Measurements from ENCODE around the gene PRICKLE4. TPM values are rescaled to one million over a fixed set of nuclear protein-coding genes. Genes with fewer than 3 reads are reported as not detected.

Gene PRICKLE4
- total and polyA plus RNA-seq, 2 of the 13 experiments (the other 11 are each of a cell fraction or from before 2014, with no cell fraction given): 0.92 to 1.2 TPM

GRCh38 chr6:41734666-41735426 is 45.7 kb upstream of the PRICKLE4 start (continued):
- no peak for TF ChIP-seq PAXIP1 (CRISPR knock-in tag; conservative IDR thresholded peaks at IDR 0.05)
- TF ChIP-seq ZSCAN12 (CRISPR knock-in tag; IDR thresholded peaks at IDR 0.05): no peak
- no peak for TF ChIP-seq ZNF577 (CRISPR knock-in tag; IDR thresholded peaks at IDR 0.05; ENCODE audit: borderline replicate concordance, low read depth)
- TF ChIP-seq STAT5B (CRISPR knock-in tag; IDR thresholded peaks at IDR 0.05): no peak
- no peak for TF ChIP-seq MAFG (CRISPR knock-in tag; IDR thresholded peaks at IDR 0.05)
- TF ChIP-seq ZBTB7B (CRISPR knock-in tag; IDR thresholded peaks at IDR 0.05): no peak
- peak; percentile 25 for TF ChIP-seq NRL (CRISPR knock-in tag; IDR thresholded peaks at IDR 0.05; ENCODE audit: borderline replicate concordance)
- TF ChIP-seq ZFAT (CRISPR knock-in tag; conservative IDR thresholded peaks at IDR 0.05): no peak
- no peak for TF ChIP-seq NFIB (CRISPR knock-in tag; IDR thresholded peaks at IDR 0.05; ENCODE audit: borderline replicate concordance)
- no peak for TF ChIP-seq HDAC2 (CRISPR knock-in tag; IDR thresholded peaks at IDR 0.05)
- no peak for TF ChIP-seq SSRP1 (CRISPR knock-in tag; IDR thresholded peaks at IDR 0.05)
- TF ChIP-seq ZNF639 (CRISPR knock-in tag; conservative IDR thresholded peaks at IDR 0.05): no peak
- TF ChIP-seq BCL3 (CRISPR knock-in tag; IDR thresholded peaks at IDR 0.05): no peak
- TF ChIP-seq PRMT3 (CRISPR knock-in tag; IDR thresholded peaks at IDR 0.05; ENCODE audit: borderline replicate concordance, low read depth): no peak
- TF ChIP-seq HCFC1 (IDR thresholded peaks at IDR 0.05; ENCODE audit: low read depth, low read length): no peak
- TF ChIP-seq ZBTB44 (CRISPR knock-in tag; IDR thresholded peaks at IDR 0.05): no peak
- TF ChIP-seq ZNF362 (CRISPR knock-in tag; IDR thresholded peaks at IDR 0.05; ENCODE audit: borderline replicate concordance): no peak
- peak; percentile 59; the same call in 1 of the 2 replicates for TF ChIP-seq HIVEP1 (CRISPR knock-in tag; IDR thresholded peaks at IDR 0.05)
- no peak for TF ChIP-seq JUN (CRISPR knock-in tag; IDR thresholded peaks at IDR 0.05)
- TF ChIP-seq MAF1 (CRISPR knock-in tag; IDR thresholded peaks at IDR 0.05; ENCODE audit: borderline replicate concordance): no peak
- TF ChIP-seq FOXC1 (CRISPR knock-in tag; IDR thresholded peaks at IDR 0.05; ENCODE audit: borderline replicate concordance): no peak; the same call in 1 of the 2 replicates

All from HepG2 (cell line).